Type B pancreatic cell (in vitro differentiated cells): ENCODE measurements around the gene PDZD7. TPM values are rescaled to one million over a fixed set of nuclear protein-coding genes. Genes with fewer than 3 reads are reported as not detected.

Experiments
- DNase-seq: peaks from one replicate; pipeline ENCODE4 v3.0.0; 2021; ENCODE audit warnings: mixed read lengths; ENCODE audit not compliant: unreplicated experiment; ENCODE audit errors: extremely low spot score
- H3K27ac Mint-ChIP-seq: 2 replicates; pipeline ENCODE4 v1.8.0; 2021; ENCODE audit warnings: mild to moderate bottlenecking, mixed read lengths
- H3K27me3 Mint-ChIP-seq: 2 replicates; pipeline ENCODE4 v1.8.0; 2021; ENCODE audit warnings: mixed read lengths
- H3K36me3 Mint-ChIP-seq: 2 replicates; pipeline ENCODE4 v1.8.0; 2021; ENCODE audit warnings: mixed read lengths
- H3K4me1 Mint-ChIP-seq: one replicate; pipeline ENCODE4 v1.8.0; 2021; ENCODE audit warnings: mixed read lengths; ENCODE audit not compliant: unreplicated experiment
- H3K4me3 Mint-ChIP-seq: 2 replicates; pipeline ENCODE4 v1.8.0; 2021; ENCODE audit warnings: mild to moderate bottlenecking, mixed read lengths
- H3K9me3 Mint-ChIP-seq: 2 replicates; pipeline ENCODE4 v1.8.0; 2021; ENCODE audit warnings: mixed read lengths
- total RNA-seq: library from RNA; stranded (reverse); gene quantifications from 2 replicates; pipeline ENCODE4 v1.2.1, GENCODE V29; 2021; ENCODE audit warnings: low replicate concordance
- TF ChIP-seq, protein P1 (sequence below): fragments of 200-600 bp; sonication (generic); conservative IDR thresholded peaks from 2 replicates; pipeline ENCODE4 v1.5.0; 2021; ENCODE audit warnings: antibody characterized with exemption, mild to moderate bottlenecking

PDZD7 gene
- total RNA-seq, 1 donor from 2014 or later, result 2.0 TPM

DNA sequence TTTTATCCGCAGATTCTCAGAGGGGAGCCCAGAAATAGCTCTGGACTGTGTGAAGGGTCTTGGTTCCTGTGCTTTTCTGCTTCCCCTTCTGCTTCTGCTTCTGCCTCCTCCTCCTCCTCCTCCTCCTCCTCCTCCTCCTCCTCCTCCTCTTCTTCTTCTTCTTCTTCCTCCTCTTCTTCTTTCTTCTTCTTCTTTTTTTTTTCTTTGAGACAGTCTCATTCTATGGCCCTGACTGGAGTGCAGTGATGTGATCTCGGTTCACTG lies 11.6 kb downstream of the PDZD7 start:
- Mint-ChIP-seq H3K4me1 (peaks cover 28% of the 10 kb centered on the region), H3K36me3 (no peaks in the 10 kb centered on the region), H3K27ac (no peak overlapping the region), H3K4me3 (no peak overlapping the region), H3K27me3 (peaks cover 34% of the 10 kb centered on the region), H3K9me3 (no peaks in the 10 kb centered on the region)
- TF ChIP-seq, protein P1, sequence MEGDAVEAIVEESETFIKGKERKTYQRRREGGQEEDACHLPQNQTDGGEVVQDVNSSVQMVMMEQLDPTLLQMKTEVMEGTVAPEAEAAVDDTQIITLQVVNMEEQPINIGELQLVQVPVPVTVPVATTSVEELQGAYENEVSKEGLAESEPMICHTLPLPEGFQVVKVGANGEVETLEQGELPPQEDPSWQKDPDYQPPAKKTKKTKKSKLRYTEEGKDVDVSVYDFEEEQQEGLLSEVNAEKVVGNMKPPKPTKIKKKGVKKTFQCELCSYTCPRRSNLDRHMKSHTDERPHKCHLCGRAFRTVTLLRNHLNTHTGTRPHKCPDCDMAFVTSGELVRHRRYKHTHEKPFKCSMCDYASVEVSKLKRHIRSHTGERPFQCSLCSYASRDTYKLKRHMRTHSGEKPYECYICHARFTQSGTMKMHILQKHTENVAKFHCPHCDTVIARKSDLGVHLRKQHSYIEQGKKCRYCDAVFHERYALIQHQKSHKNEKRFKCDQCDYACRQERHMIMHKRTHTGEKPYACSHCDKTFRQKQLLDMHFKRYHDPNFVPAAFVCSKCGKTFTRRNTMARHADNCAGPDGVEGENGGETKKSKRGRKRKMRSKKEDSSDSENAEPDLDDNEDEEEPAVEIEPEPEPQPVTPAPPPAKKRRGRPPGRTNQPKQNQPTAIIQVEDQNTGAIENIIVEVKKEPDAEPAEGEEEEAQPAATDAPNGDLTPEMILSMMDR, result no peak
- DNase-seq, result no peak

DNA sequence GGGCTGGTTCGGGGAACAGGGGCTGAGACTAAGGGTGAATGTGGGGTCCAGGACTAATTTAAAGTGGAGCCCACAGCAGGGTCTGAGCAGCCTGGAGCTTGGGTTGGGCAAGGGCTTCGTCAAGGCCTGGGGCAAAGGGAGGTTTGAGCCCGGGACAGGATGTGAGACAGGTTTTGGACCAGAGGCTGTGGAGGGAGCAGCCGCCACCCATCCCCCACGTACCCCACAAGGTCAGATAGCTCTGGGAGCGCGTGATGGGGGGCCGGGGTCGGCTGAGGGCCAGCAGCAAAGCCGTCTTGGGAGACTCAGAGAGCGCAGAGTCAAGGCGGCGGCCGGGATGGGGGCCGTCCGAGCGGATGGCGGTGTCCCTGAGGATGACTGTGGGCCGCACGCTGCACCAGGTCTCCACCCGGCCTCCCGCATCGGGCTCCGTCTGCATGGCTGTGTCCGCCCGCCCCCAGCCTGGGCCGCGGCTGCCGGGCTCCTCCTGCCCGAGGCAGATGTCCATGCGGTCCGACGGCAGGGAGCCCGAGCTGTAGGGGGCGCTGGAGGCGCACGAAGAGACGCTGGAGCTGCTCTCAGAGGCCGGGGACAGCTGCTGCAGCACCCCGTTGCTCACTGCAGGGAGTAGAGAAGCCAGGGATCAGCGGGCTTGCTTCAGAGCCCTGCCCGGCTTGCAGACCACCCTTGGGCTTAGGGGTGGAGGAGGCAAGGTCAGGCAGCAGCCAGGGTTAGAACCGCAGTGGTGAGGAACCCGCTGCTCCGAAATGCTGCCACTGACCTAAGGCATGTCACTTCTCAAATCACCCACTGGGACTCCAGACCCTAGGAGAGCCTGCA lies 12.1 kb downstream of the PDZD7 start:
- H3K4me1 Mint-ChIP-seq, result peaks cover 33% of the 10 kb centered on the region
- H3K9me3 Mint-ChIP-seq, result no peaks in the 10 kb centered on the region
- H3K4me3 Mint-ChIP-seq, result peak overlapping the region; percentile 44
- TF ChIP-seq, protein P1, result peak; percentile 84
- DNase-seq, result peak; percentile 89
- H3K27ac Mint-ChIP-seq, result peak overlapping the region; percentile 56
- peaks cover 36% of the 10 kb centered on the region for H3K27me3 Mint-ChIP-seq
- H3K36me3 Mint-ChIP-seq, result no peaks in the 10 kb centered on the region

DNA sequence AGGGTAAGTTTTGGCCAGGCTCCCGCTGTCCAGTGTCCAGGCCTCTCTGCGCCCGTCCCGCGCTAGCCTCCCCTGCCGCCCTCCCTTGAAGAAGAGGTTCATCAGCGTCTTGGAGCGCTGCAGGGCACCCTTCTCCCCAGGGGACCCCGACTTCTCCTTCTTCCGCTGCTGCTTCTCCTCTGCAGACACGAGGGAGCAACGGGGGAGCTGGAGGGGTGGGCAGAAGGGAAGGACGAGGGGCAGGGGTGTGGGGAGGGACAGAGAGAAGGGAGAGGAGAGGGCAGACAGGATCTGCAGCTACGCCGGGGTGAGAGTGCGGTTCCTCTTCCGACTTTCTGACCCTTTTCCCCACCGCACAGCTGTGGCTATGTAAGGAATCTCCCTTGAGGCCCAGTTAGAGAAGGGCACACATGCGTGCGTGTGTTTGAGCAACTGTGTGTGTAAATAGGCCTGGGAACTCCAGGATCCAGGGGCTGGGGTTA lies 12.8 kb downstream of the PDZD7 start:
- TF ChIP-seq, protein P1, result no peak
- H3K36me3 Mint-ChIP-seq, result no peaks in the 10 kb centered on the region
- H3K4me3 Mint-ChIP-seq, result peak overlapping the region; percentile 44
- DNase-seq, result no peak
- peaks cover 38% of the 10 kb centered on the region for H3K27me3 Mint-ChIP-seq
- H3K4me1 Mint-ChIP-seq, result peaks cover 37% of the 10 kb centered on the region
- peak overlapping the region; percentile 56 for H3K27ac Mint-ChIP-seq
- no peaks in the 10 kb centered on the region for H3K9me3 Mint-ChIP-seq

DNA sequence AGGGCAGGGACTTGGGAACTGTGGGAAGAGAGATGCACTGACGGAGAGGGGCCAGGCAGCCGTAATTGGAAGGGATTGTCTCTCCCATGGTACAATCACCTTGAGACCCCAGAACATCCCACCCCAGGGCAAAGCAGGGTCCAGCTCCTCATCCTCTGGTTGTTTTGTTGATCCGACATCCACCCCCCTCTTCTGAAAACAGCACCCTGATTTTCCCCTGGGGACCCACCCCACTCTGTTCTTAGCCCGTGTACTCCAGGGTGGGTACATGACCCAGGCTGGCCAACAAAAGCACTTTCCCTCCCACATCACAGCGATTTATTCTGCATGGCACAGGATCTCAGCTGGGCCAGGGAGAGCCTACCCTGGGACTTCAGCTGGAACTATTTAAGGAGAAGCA lies 14.1 kb downstream of the PDZD7 start:
- Mint-ChIP-seq H3K27me3 (peaks cover 41% of the 10 kb centered on the region), H3K9me3 (no peaks in the 10 kb centered on the region)
- TF ChIP-seq, protein P1, result no peak

DNA sequence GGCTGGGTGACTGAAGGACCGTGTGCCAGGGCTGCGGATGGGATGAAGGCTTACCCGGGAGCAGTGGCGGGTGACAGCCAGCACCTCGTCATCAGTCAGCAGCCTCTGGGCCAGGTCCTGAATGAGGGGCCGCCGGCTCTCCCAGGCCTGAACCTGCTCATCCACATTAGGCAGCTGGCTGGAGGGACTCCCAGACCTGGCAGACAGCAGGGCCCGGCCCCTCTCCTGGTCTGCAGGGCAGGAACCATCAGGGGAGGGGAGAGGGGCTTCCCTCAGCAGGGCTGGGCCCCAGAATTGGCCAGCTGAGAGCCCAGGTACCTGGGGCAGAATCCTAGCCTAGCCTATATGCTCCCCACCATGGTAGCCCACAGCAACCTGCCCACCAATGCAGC lies 15.4 kb downstream of the PDZD7 start:
- H3K4me1 Mint-ChIP-seq, result peaks cover 38% of the 10 kb centered on the region
- peaks cover 36% of the 10 kb centered on the region for H3K27me3 Mint-ChIP-seq
- no peak for DNase-seq
- no peak overlapping the region for H3K27ac Mint-ChIP-seq
- no peak overlapping the region for H3K4me3 Mint-ChIP-seq
- H3K36me3 Mint-ChIP-seq, result no peaks in the 10 kb centered on the region
- TF ChIP-seq, protein P1, result no peak
- no peaks in the 10 kb centered on the region for H3K9me3 Mint-ChIP-seq

More for the DNA sequence above, 14.1 kb downstream of the PDZD7 start:
- Mint-ChIP-seq H3K4me1 (peaks cover 43% of the 10 kb centered on the region), H3K36me3 (no peaks in the 10 kb centered on the region), H3K27ac (no peak overlapping the region), H3K4me3 (no peak overlapping the region)
- DNase-seq, result no peak
